ENCODE measurements around the gene RPL3. TPM values are rescaled to one million over a fixed set of nuclear protein-coding genes. Genes with fewer than 3 reads are reported as not detected.

The RPL3 gene
- total RNA-seq, 1 experiment from 2014 or later: 1,117 TPM

DNA sequence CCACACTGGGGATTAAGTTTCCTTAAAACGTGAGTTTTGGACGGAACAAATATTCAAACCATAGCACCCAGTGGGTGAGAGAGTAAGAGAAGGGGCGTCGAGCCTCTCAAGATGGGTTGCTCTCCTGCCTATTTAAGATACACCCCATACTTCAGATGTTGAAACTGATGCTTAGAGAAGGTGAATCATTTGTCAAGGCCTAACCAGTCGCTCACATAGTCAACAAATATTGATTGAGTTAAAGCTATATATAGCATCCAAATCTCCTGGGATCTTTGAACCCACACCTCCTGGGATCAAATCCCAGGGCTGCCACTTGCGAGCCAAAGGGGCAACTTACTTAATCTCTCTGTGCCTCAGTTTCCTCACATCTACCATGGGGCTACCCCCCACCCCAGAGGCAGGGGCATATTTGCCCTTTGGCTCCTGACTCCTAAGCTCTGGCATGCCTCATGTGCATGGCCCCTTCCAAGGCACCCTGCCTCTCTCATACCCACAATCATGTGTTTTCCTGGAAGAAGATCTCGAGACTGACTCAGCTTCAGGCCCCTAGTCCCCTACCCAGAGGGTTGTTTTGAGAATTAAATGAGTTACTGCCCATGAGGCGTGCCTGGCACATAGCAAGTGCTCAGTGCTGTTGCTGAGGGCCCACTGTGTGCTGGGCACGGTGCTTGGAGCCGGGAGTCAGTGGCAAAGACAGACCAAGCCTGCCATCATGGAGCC is 55.6 kb downstream of the RPL3 start:
- H3K4me1 ChIP-seq (ENCODE audit: insufficient read depth, low read length, poor library complexity, severe bottlenecking): no peaks in the 10 kb centered on the region
- no peaks in the 10 kb centered on the region for H3K9me3 ChIP-seq (ENCODE audit: low read depth, low read length, poor library complexity, severe bottlenecking)
- ChIA-PET CTCF (no interaction called here), POLR2A (ENCODE audit: low non-redundant PET) (no interaction called here)
- H3K27ac ChIP-seq (ENCODE audit: low read depth, low read length, poor library complexity, severe bottlenecking): no peak overlapping the region
- H3K27me3 ChIP-seq (replicated peaks; ENCODE audit: insufficient read depth, low read depth, low read length, poor library complexity): no peaks in the 10 kb centered on the region
- BruUV-seq (replicated peaks): no TSS peak
- H3K4me3 ChIP-seq (ENCODE audit: low read depth, low read length, poor library complexity, severe bottlenecking): no peak overlapping the region
- H3K36me3 ChIP-seq (ENCODE audit: insufficient read depth, low read length, poor library complexity, severe bottlenecking): no peaks in the 10 kb centered on the region
- TF ChIP-seq, protein P1, sequence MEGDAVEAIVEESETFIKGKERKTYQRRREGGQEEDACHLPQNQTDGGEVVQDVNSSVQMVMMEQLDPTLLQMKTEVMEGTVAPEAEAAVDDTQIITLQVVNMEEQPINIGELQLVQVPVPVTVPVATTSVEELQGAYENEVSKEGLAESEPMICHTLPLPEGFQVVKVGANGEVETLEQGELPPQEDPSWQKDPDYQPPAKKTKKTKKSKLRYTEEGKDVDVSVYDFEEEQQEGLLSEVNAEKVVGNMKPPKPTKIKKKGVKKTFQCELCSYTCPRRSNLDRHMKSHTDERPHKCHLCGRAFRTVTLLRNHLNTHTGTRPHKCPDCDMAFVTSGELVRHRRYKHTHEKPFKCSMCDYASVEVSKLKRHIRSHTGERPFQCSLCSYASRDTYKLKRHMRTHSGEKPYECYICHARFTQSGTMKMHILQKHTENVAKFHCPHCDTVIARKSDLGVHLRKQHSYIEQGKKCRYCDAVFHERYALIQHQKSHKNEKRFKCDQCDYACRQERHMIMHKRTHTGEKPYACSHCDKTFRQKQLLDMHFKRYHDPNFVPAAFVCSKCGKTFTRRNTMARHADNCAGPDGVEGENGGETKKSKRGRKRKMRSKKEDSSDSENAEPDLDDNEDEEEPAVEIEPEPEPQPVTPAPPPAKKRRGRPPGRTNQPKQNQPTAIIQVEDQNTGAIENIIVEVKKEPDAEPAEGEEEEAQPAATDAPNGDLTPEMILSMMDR (conservative IDR thresholded peaks at IDR 0.05; ENCODE audit: low read depth, low read length): no peak
- TF ChIP-seq EZH2 (IDR thresholded peaks at IDR 0.05; ENCODE audit: borderline replicate concordance, low read depth, low read length, poor library complexity, severe bottlenecking): no peak
- no peak for DNase-seq (ENCODE audit: low spot score)
- intact Hi-C loops (cut with micrococcal nuclease; ENCODE audit: unreplicated experiment): no loop called here

Other genes with a start within 250 kb of the RPL3 start
- gene APOBEC3G, start 242.3 kb downstream of the RPL3 start, total RNA-seq (2021): 2.5 and 3.2 TPM in 2 replicates
- gene APOBEC3H, start 222.4 kb downstream of the RPL3 start, total RNA-seq (2021): not detected in 2 replicates
- 2.8 and 3.8 TPM in 2 replicates for gene CBX7, start 166.9 kb downstream of the RPL3 start, total RNA-seq (2021)
- 0.09 and 0.13 TPM in 2 replicates for gene PDGFB, start 74.6 kb downstream of the RPL3 start, total RNA-seq (2021)
- gene SYNGR1, start 30.4 kb upstream of the RPL3 start, total RNA-seq (2021): 31.7 and 36.7 TPM in 2 replicates
- 27.0 and 38.2 TPM in 2 replicates for gene TAB1, start 80.2 kb upstream of the RPL3 start, total RNA-seq (2021)
- 2.7 and 5.8 TPM in 2 replicates for gene MGAT3, start 137.4 kb upstream of the RPL3 start, total RNA-seq (2021)
- 47.1 and 55.1 TPM in 2 replicates for gene MIEF1, start 182.7 kb upstream of the RPL3 start, total RNA-seq (2021)
- gene ATF4, start 200.9 kb upstream of the RPL3 start, total RNA-seq (2021): 476 and 573 TPM in 2 replicates
- gene RPS19BP1, start 213.1 kb upstream of the RPL3 start, total RNA-seq (2021): 93.5 and 97.2 TPM in 2 replicates

Data from A673 (cell line).